HG03175 (cell line): ENCODE data around the gene TCP11X2.
"Not testable (repeated sequence)": the region's sequence is repeated elsewhere in the genome, so short reads cannot be mapped to it uniquely, and the experiment has no call there.

Experiments
- ATAC-seq: cut with Tn5 transposase; IDR thresholded peaks from one replicate; pipeline ENCODE4 v1.9.1; 2021; ENCODE audit warnings: mild to moderate bottlenecking, moderate library complexity; ENCODE audit not compliant: unreplicated experiment

Gene TCP11X2

DNA sequence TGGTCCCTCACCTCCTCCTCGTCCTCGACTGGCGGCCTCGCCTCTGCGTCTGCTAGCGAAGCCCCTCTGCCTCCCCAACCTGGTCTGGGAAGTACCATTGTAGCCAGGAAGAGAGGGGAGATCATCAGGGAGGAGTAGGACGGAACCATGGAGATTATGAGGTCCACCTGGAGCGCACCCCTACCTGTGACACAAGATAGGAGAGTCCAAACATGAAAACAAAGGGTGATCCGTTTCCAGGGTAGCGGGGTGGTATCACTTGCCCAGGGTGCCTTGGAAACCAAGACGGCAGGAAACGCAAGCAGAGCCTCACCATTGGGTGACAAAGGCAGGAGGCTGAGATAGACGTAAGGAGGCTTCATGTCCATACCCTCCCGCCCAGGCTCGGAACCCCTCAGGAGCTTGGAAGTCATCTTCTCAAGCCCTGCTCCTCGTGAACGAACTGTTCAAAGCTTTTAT, at the start of gene TCP11X2:
Gene TCP11X2, minus strand, starts transcription at position 51 of the 459 bp plus-strand sequence.
- not testable (repeated sequence) for ATAC-seq

DNA sequence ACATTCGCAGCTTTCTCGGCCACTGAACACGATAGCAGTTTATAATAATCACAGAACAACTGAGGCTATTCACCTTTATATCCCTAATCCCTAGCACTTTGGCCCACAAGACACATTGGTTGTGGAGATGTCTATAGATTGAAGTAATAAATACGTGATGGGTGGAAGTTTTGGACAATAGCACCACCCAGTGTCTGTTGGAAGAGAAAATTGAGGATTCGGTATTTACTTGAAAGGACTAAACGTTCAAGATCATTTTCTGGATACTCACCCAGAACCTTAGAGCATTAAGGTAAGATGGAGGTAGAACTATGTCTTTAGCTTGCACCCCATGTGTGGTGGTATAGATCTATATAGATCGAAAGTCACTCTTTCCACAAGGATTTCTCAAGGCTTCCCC, 45.7 kb upstream of the TCP11X2 start:
- ATAC-seq: no peak

DNA sequence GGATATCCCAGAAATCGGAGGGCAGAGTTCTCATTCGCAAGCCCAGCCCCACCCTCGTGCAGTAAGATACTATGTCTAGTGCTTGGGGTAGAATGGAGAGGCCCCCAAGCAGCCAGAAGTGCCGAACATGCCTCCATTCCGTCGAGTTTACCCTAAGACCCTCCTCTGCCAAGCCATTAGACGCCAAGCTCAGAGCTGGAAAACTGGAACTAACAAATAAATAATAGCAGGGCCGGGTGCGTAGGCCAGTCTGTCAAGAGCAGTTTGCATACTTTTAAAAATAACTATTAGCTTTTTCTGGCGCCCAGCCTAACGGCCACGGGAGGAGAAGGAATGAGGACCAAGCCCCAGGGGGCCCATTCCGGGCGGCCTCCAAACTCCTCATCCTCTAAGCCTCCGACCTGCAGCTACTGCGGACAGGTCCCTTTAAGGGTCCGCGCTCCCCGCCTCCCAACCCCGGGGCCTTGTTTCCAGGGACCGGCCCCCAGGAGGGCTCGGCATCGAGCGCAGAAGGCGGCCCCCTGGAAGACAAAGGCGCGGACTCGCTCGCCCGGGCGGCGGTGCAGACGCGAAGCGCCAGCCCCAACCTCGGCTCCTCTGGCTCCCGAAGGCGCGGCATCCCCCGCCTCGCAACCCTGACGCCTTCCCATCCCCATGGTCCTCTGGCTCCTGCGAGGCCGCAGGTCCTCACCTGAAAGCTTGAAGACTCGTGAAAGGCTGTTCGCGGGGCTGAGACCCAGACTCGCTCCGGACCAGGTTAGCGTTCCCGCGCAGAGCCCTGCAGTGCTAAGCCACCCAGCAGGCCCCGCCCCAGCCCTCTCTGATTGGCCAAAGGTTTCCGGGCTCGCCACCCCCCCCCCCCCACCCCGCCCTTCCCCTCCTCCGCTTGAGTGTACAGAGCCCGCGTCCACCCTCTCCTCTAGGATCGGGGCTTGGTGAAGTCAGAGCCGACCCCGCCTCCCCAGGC, 44.6 kb upstream of the TCP11X2 start, which contains the start of gene TMSB15A:
Gene TMSB15A, minus strand, starts transcription at position 765 of the 967 bp plus-strand sequence.
- ATAC-seq: peak; percentile 70

DNA sequence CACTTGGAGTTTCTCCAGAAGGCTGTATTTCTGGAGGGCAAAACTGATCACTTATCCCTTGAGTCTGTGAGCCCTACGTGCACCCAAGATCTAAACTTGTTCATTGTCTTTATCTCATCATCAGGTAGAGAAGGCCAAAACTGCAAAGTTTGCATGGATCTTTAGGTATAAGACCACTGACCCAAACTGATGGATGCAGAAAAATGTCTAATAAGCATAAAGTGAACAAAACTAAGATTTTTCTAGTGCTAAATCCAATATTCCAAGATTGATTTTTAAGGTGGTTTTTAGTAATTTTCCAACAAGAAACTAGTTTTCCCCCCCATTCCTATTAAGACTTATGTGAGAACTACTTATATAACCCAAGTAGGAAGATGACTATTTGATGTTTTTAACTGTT, 42.9 kb upstream of the TCP11X2 start:
- no peak for ATAC-seq

DNA sequence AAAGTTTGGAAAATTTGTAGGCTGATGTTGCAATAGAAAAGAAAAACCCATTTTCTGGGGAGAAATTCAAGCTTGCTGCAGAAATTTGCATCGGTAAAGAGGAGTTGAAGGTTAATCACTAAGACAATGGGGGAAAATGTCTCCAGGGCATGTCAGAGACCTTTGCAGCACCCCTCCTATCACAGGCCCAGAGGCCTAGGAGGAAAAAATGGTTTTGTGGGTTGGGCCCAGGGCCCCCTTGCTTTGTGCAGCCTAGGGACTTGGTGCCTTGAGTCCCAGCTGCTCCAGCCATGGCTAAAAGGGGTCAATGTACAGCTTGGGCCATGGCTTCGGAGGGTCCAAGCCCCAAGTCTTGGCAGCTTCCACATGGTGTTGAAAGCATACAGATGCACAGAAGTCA, 27.1 kb upstream of the TCP11X2 start:
- no peak for ATAC-seq

DNA sequence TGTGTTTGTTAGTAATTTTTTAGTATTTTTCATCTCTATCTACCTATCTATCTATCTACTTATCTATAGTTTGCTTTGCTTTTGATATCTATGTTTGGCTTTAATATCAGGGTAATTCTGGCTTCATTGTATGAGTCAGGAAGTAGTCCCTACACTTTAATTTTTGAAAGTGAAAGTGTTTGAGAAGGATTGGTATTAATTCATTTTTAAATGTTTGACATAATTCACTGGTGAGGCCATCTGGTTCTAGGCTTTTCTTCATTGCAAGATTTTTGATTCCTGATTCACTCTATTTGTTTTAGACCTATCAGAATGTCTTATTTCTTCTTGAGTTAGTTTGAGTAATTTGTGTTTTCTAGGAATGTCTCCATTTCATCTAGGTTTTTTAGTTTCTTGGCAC, 20.2 kb upstream of the TCP11X2 start:
- no peak for ATAC-seq

DNA sequence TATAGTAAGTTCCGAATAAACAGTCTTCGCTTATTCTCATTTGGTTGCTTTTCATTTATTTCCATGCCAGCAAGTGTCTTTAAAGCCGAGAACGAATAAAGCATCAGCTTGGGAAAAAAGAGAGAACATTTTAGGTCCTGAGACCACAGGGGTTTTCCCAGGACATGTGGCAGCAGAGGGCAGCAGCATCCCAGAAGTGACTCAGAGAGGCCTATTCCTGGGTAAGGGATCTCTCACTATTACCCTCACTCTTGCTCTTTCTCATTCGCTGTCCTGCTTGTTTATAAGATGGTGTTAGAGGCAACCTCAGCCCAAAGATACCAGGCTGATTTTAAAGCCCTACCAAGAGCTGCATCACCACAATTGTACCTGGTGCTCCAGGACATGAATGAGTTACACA, 7.2 kb upstream of the TCP11X2 start:
- ATAC-seq: not testable (repeated sequence)

DNA sequence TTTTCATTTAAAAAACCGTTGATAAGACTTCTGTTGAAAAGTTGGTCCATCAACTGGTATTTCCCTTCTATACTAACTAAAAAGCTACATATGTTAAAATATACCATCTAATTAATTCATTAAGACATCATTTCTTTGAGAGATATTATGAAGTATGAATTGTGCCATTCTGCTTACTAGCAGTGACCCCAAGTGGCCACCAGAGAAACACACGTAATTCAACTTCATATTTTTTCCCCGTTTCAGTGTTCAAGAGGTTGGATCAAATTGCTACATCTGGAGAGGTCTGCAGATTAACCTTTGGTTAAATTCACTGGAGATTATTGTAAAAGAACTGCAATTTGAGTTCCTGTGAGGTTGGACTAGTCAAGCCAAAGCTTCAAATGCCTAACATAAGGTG, 1.4 kb downstream of the TCP11X2 start:
- ATAC-seq: not testable (repeated sequence)

DNA sequence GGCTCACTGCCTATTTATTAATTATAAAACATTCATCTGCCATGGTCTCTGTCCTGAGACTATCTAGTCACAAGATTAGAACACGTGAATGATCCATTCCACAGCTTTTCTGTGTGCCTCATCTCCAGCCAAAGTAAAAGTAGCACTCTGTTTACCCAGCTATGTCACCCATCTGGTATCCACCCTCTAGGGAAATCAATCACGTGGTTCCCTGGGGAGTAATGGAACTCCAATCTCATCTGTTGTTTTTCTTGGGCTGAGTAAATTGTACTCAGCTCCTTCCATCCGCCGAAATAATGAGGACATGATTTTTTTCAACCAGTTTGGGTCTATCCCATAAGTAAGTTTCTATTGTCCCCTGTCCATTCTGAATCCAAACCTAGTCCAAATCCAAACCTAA, 13.0 kb downstream of the TCP11X2 start:
- ATAC-seq: not testable (repeated sequence)

DNA sequence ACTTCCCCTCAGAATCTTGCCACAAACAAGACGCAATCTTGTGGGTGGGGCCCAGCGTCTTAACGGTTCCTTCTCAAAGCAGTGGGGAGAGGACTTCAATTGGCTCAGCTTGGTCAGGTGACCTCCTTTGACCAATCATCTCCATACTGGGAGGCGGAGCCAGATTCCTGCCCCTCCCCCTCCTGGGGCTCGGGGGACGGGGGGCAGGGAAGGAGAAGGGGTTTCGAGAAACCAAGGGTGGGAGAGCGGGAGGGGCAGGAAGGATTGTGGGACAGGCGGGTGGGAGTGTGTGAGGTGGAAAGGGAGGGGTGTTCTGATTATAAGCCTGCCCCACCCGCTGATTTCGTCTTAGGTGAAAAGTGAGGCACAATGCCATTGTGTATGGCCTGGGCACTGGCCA, 31.7 kb downstream of the TCP11X2 start, which contains the start of gene NXF2B:
Gene NXF2B, minus strand, starts transcription at position 101 of the 400 bp plus-strand sequence. CDS start 59,972 bp downstream, outside the sequence.
- ATAC-seq: not testable (repeated sequence)

DNA sequence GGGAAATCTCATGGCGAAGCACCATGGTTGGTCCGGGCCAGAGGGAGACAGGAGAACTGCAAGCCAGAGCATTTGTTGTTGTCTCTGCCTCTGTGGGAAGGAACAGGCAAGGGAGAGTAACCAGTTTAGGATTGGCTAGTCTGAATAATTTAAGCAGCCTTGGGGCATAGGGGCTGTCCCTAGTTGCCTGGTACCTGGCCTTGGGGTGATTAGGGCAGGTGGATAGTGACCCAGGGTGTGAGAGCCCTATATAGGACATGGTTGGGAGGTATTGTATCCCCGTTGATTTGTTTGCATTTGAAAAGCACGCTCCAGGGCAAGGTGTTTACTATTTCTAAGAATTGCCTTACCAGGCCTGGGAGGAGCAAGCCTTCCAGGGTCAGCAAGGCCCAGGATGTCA, 57.1 kb downstream of the TCP11X2 start:
- ATAC-seq: not testable (repeated sequence)
